Stimulated activated memory B cell treated with anti-CD40 and anti-IgM and Interleukin-4, amounts not matched to agents 10 μg/mL and 1 μg/mL and 100 μg/mL, for 72 hours (primary cell): ENCODE data around the gene PPP1R1B.
A peak's percentile ranks its signal among the peaks of the same experiment; 100 is the strongest.
"Not testable (repeated sequence)": the region's sequence is repeated elsewhere in the genome, so short reads cannot be mapped to it uniquely, and the experiment has no call there.

ENCODE experiments used
- ATAC-seq: fragments of 150-1000 bp; cut with Tn5 transposase; 2 replicates; pipeline ENCODE4 v1.10.0; 2021
- H3K27ac Mint-ChIP-seq: one replicate; pipeline ENCODE4 v1.8.0; 2022; ENCODE audit warnings: mild to moderate bottlenecking, mixed read lengths
- H3K27me3 Mint-ChIP-seq: one replicate; pipeline ENCODE4 v1.8.0; 2022; ENCODE audit warnings: mixed read lengths
- H3K36me3 Mint-ChIP-seq: one replicate; pipeline ENCODE4 v1.8.0; 2022; ENCODE audit warnings: mixed read lengths
- H3K4me1 Mint-ChIP-seq: one replicate; pipeline ENCODE4 v1.8.0; 2022; ENCODE audit warnings: mixed read lengths
- H3K4me3 Mint-ChIP-seq: one replicate; pipeline ENCODE4 v1.8.0; 2022; ENCODE audit warnings: mild to moderate bottlenecking, moderate library complexity, mixed read lengths
- H3K9me3 Mint-ChIP-seq: one replicate; pipeline ENCODE4 v1.8.0; 2022; ENCODE audit warnings: mixed read lengths

PPP1R1B gene

DNA sequence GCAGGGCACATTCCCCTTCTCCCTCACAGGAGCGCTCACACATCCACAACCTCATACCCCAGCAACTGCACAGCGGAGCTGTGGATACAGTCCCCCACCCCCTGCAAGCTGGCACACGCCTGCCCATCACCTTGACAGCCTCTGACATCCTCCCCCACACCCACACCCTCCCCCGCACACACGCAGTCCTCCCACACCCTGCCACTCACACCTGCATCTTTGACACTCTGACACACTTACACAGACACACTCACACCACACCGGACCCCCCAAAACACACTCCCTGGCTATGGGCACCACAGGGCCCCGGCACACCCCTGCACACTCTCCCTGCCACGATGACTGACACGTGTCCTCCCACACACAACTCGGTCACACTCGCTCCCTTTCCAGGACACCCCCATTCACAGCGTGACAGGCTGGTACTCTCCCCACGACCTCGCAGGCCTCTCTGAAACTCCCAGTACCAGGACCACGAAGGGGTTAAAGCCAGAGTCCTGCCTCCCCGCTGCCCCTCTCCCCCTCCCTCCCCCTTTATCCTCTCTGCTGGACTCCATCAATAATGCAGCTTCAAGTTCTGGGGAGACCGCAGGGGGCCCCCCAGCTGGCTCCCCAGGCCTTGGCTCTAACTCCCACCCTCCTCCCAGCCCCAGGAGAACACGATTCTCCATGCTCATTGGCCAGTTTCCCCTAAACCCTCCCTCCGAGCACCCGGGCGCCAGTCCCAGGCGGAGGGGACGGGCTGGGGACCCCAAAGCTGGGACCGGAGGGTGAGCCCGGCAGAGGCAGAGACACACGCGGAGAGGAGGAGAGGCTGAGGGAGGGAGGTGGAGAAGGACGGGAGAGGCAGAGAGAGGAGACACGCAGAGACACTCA lies at the start of gene PPP1R1B:
Gene PPP1R1B, plus strand, starts transcription at position 782 of the 876 bp plus-strand sequence. CDS start 441 bp downstream, outside the sequence.
- Mint-ChIP-seq H3K9me3 (no peaks in the 10 kb centered on the region), H3K27me3 (peaks cover 57% of the 10 kb centered on the region), H3K36me3 (no peaks in the 10 kb centered on the region), H3K4me1 (peaks cover 35% of the 10 kb centered on the region), H3K4me3 (peak within 1 kb of the TSS; percentile 68), H3K27ac (no peak within 1 kb of the TSS)
- ATAC-seq: no peak

DNA sequence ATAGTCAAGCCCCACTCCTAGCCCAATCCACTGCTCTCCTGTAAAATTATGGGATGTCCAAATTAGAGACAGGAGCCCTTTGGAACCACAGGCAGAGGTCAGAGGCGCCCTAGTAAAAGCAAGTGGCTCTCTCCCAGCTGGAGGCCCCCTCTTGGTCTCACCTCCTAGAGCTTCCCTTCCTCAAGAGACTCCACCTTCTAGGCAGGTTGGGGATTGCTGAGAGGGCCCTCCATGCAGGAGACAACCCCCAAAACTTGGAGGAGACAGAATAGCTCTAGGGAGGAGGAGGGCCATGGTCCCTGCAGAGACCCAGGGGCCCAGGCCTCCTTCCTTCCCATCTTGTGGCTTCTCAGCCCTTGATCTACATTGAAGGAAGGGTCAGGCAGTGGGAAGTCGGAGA lies 48.5 kb upstream of the PPP1R1B start:
- ATAC-seq: no peak
- Mint-ChIP-seq H3K36me3 (no peaks in the 10 kb centered on the region), H3K4me3 (no peak overlapping the region), H3K27ac (no peak overlapping the region), H3K4me1 (peaks cover 5% of the 10 kb centered on the region), H3K9me3 (no peaks in the 10 kb centered on the region), H3K27me3 (peaks cover 21% of the 10 kb centered on the region)

DNA sequence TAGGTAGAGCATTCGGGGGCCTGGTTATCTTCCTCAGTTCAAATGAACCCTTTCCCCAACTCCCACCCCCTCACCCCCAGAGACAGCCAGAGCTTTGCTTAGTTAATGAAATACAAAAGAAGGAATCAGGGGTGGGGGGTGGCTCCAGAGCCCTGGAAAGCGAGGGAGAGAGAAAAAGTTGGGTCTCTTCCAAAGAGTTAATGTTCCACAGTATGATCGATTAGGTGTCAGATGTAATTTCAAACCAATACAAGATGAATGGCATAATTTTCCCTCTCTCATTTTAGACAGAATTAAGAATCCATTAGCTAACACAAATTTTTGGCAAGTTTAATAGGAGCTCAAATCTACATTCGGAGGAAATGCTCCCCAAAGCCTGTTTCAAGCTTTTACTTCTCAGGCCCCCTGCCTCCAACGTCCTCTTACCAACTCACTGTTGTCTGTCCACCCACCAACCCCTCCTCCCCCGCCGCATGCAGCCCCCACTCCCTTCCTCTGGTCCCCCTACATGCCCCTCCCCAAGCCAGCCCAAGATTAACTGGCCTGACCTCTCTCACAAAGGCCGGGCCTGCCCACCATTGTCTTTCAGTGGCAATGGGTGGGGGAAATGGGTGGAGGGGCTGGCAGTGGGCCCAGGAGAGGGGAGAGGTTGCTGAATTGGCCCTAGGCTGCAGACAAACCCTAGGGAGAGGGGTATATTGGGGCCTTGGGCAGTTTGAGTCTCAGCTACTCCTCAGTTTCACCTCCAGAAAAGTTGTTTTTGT lies 47.3 kb upstream of the PPP1R1B start:
- Mint-ChIP-seq H3K36me3 (peaks cover 9% of the 10 kb centered on the region), H3K9me3 (no peaks in the 10 kb centered on the region), H3K4me3 (no peak overlapping the region), H3K27me3 (peaks cover 14% of the 10 kb centered on the region), H3K27ac (no peak overlapping the region), H3K4me1 (no peaks in the 10 kb centered on the region)
- no peak for ATAC-seq

DNA sequence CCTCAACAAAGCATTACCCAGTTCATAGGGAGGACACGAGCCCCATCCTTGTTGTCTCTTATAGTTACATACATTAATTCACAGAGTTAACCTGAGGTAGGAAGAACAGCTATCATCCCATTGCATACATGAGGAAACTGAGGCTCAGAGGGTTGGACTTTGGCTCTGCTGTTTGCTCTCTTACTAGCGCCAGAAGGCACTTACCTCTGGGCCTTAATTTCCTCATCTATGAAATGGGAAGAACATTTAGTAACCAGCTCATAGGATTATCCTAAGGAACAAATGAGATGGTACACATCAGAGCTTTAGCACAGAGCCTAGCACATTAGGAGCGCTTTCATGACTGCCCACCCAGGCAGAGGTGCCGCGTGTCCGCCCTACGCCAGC lies 46.7 kb upstream of the PPP1R1B start:
- ATAC-seq: no peak
- Mint-ChIP-seq H3K36me3 (peaks cover 9% of the 10 kb centered on the region), H3K4me3 (no peak overlapping the region), H3K4me1 (no peaks in the 10 kb centered on the region), H3K27me3 (peaks cover 10% of the 10 kb centered on the region), H3K27ac (no peak overlapping the region), H3K9me3 (no peaks in the 10 kb centered on the region)

DNA sequence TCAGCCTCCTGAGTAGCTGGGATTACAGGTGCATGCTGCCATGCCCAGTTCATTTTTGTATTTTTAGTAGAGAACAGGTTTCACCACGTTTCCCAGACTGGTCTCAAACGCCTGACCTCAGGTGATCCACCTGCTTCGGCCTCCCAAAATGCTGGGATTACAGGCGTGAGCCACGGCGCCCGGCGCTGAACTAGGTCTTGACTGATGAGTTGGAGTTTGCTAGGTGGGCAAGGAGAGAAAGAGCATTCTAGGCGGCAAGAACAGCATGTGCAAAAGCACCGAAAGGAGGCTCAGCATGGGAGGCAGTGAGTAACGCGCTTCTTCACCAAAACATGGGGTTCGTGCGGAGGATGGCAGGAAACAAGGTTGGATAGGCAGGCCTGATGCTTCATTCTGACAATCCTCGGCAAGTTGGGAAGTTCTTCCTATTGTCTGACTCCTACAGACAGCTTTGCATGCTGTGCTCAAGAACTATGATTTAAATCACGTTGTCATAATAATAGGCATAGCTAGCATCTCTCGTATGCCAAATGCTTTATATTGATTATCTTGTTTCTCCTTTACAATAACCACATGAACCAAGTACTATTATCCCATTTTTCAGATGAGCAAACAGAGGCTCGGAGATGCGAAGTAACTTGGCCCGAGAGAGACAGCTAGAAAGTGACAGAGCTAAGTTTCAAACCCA lies 45.5 kb upstream of the PPP1R1B start:
- Mint-ChIP-seq H3K4me1 (no peaks in the 10 kb centered on the region), H3K27me3 (peaks cover 4% of the 10 kb centered on the region), H3K4me3 (no peak overlapping the region), H3K36me3 (peaks cover 9% of the 10 kb centered on the region), H3K9me3 (no peaks in the 10 kb centered on the region), H3K27ac (no peak overlapping the region)
- ATAC-seq: no peak

DNA sequence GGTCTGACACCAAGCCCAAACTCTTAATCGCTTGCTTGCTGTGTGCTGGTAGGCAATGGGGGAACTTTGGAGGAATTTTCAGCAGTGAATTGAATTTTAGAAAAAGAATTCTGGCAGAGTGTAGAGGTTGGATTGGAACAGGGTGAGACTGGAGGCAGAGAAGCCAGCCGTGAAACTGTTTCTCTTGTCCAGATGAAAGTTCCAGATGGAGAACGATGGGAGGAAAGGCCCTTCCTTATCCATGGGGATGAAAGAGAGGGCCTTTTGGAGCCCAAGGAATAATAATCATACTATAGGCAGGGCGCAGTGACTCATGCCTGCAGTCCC lies 45.0 kb upstream of the PPP1R1B start:
- no peaks in the 10 kb centered on the region for H3K4me1 Mint-ChIP-seq
- H3K27ac Mint-ChIP-seq: no peak overlapping the region
- ATAC-seq: no peak
- H3K27me3 Mint-ChIP-seq: no peaks in the 10 kb centered on the region
- no peak overlapping the region for H3K4me3 Mint-ChIP-seq
- H3K9me3 Mint-ChIP-seq: no peaks in the 10 kb centered on the region
- peaks cover 9% of the 10 kb centered on the region for H3K36me3 Mint-ChIP-seq

DNA sequence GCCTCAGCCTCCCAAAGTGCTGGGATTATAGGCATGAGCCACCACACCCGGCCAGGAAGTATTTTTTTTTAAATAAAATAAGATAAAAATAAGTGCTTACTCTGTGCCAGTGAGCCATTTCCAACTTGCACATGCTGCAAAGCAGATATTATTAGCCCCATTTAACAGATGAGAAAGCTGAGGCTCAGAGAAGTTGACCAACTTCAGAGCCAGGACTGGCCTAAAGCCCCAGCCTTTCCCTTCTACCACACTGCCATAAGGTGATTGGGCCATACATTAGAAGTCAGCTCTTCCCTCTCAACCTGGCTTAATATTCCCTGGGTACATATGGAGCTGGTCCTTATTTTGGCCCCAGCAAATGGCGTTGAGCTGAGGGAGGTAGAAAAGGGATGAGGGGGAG lies 44.1 kb upstream of the PPP1R1B start:
- Mint-ChIP-seq H3K4me1 (no peaks in the 10 kb centered on the region), H3K27ac (no peak overlapping the region), H3K36me3 (peaks cover 9% of the 10 kb centered on the region), H3K27me3 (no peaks in the 10 kb centered on the region), H3K4me3 (no peak overlapping the region), H3K9me3 (no peaks in the 10 kb centered on the region)
- no peak for ATAC-seq

DNA sequence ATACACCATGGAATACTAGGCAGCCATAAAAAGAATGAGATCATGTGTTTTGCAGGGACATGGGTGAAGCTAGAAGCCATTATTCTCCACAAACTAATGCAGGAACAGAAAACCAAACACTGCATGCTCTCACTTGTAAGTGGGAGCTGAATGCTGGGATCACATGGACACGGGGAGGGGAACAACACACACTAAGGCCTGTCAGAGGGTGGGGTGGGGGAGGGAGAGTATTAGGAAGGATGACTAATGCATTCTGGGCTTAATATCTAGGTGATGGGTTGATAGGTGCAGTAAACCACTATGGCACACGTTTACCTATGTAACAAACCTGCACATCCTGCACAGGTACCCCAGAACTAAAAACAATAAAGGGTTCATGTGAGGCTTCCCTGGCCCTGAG lies 36.6 kb upstream of the PPP1R1B start:
- not testable (repeated sequence) for ATAC-seq

DNA sequence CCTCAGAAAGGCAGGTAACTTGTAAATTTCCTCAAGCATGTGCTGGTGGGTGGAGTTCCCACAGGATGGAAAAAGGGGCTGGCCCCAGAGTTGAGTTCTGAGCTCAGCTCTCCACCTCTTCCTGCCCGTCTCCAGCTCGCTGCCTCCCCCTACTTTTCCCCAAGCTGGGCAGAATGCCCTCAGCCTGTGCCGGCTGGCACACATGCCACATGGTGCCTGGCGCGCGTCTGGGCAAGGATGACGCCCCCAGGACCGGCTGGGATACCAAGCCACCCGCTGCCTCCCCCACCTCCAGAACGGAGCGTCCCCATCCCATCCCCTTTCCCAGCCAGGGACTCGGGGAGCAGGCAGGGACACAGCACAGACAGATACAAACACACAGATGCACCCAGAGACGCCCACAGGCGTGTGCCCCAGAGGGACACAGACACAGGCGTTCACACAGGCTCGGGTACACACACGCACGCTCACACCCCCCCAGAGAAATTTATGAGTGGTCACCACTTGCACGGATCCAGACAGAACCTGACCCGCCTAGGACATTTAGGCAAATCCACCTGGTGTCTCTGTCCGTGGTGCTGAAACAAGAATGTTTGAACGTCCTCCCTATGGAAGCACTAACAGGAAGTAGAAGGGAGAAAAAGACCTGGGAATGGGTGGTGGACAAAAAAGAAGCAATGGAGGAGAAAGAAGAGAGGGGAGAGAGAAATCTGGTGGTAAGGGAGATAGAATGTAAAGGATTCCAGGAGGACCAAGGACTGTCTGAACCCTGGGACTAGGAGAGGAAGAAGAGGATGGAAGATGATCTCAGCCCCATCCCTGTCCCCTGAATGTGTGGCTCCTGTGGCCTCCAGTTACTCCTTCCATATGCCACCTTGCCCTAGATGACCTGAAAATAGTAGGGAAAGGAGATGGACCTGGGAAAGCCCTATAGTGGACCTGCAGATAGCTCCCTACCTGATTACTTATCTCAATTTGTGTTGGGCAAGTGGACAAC lies 34.5 kb upstream of the PPP1R1B start:
- peaks cover 10% of the 10 kb centered on the region for H3K4me1 Mint-ChIP-seq
- H3K9me3 Mint-ChIP-seq: peaks cover 3% of the 10 kb centered on the region
- no peaks in the 10 kb centered on the region for H3K36me3 Mint-ChIP-seq
- H3K27me3 Mint-ChIP-seq: peaks cover 68% of the 10 kb centered on the region
- no peak overlapping the region for H3K27ac Mint-ChIP-seq
- no peak for ATAC-seq
- H3K4me3 Mint-ChIP-seq: no peak overlapping the region

More for the DNA sequence above, 36.6 kb upstream of the PPP1R1B start:
- H3K4me1 Mint-ChIP-seq, H3K27ac Mint-ChIP-seq, H3K36me3 Mint-ChIP-seq, H3K9me3 Mint-ChIP-seq, H3K4me3 Mint-ChIP-seq: not testable (repeated sequence)
- H3K27me3 Mint-ChIP-seq: peaks cover 47% of the 10 kb centered on the region

DNA sequence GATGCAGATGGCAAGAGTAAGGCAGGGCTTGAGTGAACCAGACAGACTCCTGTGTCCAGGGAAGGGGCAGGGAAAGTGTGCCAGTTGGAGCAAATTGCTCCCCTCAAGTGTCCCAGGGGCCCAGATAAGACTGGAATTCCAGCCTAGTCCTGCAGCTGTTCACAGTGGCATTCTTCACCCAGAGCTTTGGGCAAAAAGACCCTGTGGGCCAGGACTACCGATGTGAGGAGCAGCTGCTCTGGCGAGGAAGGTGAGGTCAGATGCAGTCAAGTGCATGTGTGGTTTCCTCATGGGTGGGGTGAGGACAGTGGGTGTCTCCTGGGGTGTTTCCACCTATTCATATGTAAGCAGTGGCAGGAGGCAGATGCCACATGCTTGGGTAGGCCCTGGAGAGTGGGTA lies 33.4 kb upstream of the PPP1R1B start:
- Mint-ChIP-seq H3K36me3 (no peaks in the 10 kb centered on the region), H3K27me3 (peaks cover 71% of the 10 kb centered on the region), H3K9me3 (peaks cover 3% of the 10 kb centered on the region), H3K4me3 (no peak overlapping the region), H3K27ac (no peak overlapping the region), H3K4me1 (peaks cover 15% of the 10 kb centered on the region)
- ATAC-seq: no peak

DNA sequence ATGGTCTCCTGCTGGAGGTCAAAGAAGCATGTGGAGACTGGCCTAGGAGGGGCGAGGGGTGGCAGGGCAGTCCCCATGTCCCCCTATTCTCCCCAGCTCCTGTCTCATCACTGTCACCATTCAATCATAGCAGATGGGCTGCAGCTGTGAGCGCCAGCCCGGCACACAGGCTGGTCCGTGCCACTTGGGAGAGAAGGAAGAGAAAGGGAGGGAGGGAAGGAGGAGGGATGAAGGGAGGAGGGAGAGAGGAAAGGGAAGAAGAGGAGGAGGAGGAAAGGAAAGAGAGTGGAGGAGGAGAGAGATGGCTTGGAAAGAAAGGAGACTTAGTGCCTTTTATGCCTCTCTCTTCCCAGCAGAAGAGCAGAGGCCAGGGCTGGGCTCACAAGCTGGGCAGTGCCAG lies 31.5 kb upstream of the PPP1R1B start:
- Mint-ChIP-seq H3K27me3 (peaks cover 75% of the 10 kb centered on the region), H3K27ac (no peak overlapping the region), H3K36me3 (no peaks in the 10 kb centered on the region), H3K4me3 (no peak overlapping the region), H3K9me3 (peaks cover 3% of the 10 kb centered on the region), H3K4me1 (peaks cover 34% of the 10 kb centered on the region)
- ATAC-seq: no peak

DNA sequence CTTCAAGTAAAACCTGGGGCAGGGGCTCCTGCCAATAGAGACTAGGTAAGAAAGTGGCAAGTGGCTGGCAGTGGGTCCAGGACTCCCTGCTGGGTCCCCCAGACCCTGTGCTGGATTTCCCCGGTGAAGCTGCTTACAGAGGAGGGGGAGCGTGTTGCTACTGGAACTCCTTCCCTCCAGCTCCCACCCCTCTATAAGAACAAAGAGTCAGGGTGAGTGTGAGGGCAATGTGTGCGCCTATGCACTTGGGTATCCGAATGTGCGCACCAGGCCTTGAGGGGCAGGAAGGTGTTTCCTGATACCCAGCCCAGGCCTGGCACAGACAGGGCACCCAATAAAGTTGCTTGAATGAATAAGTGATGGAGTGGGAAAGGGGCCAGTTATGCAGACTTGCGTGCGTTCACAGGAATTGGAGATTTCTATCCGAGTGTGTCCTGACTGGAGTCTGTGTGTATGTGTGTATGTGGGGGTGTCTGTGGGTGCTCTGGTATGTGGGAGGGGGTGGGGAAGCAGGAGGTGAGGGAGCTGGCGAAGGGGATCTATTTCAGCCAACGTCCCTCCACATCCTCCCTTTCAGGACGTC lies 30.7 kb upstream of the PPP1R1B start:
- Mint-ChIP-seq H3K9me3 (peaks cover 3% of the 10 kb centered on the region), H3K36me3 (no peaks in the 10 kb centered on the region), H3K4me3 (no peak overlapping the region), H3K27ac (no peak overlapping the region), H3K4me1 (peaks cover 37% of the 10 kb centered on the region), H3K27me3 (peaks cover 83% of the 10 kb centered on the region)
- ATAC-seq: no peak

DNA sequence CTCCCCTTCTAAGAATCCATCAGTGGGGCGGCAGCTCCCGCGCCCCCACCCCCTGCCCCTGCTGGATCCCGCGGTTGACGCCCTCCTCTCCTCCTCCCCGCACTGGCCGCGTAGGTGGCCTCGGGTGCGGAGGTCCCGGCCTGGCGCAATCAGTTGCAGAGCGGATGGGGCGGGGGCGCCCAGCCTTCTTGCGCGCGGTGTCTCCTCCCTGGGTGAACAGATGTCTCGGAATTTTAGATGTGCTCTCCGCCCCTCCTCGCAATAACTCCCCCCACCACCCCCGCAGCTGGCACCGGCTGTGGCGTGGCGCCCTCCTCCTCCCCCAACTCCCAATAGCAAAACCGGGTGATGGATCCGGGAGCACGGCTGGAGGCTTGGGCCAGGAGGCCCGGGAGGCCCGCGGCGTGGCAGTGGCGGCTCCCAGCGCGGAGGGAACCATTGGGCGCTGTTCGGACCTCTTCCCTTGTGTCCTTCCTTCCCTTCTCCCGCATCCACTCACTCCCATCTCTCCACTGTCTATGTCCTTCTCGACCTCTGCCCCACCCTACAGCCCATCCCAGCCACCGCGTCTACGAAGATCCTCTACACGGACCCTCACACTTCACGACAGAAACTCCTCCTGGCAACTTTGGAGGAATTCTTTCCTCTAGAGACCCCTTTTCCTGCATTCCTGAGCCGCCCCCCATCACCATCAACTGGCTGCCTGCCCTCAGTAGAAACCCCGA lies 30.0 kb upstream of the PPP1R1B start:
- Mint-ChIP-seq H3K36me3 (no peaks in the 10 kb centered on the region), H3K27me3 (peaks cover 89% of the 10 kb centered on the region), H3K9me3 (peaks cover 3% of the 10 kb centered on the region), H3K27ac (no peak overlapping the region), H3K4me3 (no peak overlapping the region), H3K4me1 (peaks cover 43% of the 10 kb centered on the region)
- no peak for ATAC-seq
